Cardiac muscle cell (in vitro differentiated cells and primary cell): ENCODE measurements around the gene SEZ6L. TPM values are rescaled to one million over a fixed set of nuclear protein-coding genes. Genes with fewer than 3 reads are reported as not detected.

Source experiments
- DNase-seq, 2 donors: peaks; one replicate each; pipeline versions ENCODE4 v3.0.0 to v3.0.0-alpha.2; 2010 to 2017; ENCODE audit warnings: low read depth in 1 of 2, low spot score in 1 of 2
- H3K27ac ChIP-seq: fragments of 200-600 bp; sonication (generic); 2 replicates; pipeline ENCODE4 v1.5.1; 2016
- H3K27me3 ChIP-seq: fragments of 200-600 bp; sonication (generic); 2 replicates; pipeline ENCODE4 v1.6.0; 2016; ENCODE audit warnings: control low read depth
- H3K36me3 ChIP-seq: fragments of 200-600 bp; sonication (generic); 2 replicates; pipeline ENCODE4 v1.5.1; 2016; ENCODE audit warnings: control low read depth
- H3K4me1 ChIP-seq: fragments of 200-600 bp; sonication (generic); 2 replicates; pipeline ENCODE4 v1.8.1; 2017; ENCODE audit warnings: low read depth, mild to moderate bottlenecking, mixed run types
- H3K4me3 ChIP-seq: fragments of 200-600 bp; sonication (generic); 2 replicates; pipeline ENCODE4 v1.5.1; 2016; ENCODE audit warnings: mild to moderate bottlenecking
- H3K9me3 ChIP-seq: fragments of 200-600 bp; sonication (generic); 2 replicates; pipeline ENCODE4 v1.5.1; 2017; ENCODE audit warnings: low read depth, mild to moderate bottlenecking, control low read depth
- CTCF ChIP-seq: IDR thresholded peaks from 2 replicates; pipeline ENCODE4 v1.5.1; 2012; ENCODE audit warnings: low read depth, mild to moderate bottlenecking, low read length
- polyA plus RNA-seq: library from polyadenylated mRNA; unstranded; fragments of >200 nt; fragmentation: Nextera tagmentation; extraction: Ambion mirVana; gene quantifications from 2 replicates; pipeline ENCODE4 v1.2.1, GENCODE V29; 2016
- total RNA-seq: library from RNA; depleted of rRNA; stranded (reverse); fragments of >200 nt; gene quantifications from 2 replicates; pipeline ENCODE4 v1.2.3, GENCODE V29; 2016

Gene SEZ6L
- total and polyA plus RNA-seq, 2 experiments from 2014 or later = 0.12 TPM; not detected in 1

- no peaks in the 10 kb centered on the region for H3K36me3 ChIP-seq
Measured at GRCh38 chr22:26357813-26358212, 188.6 kb downstream of the SEZ6L start.

GRCh38 chr22:26359156-26359555 is 189.9 kb downstream of the SEZ6L start:
- H3K36me3 ChIP-seq = no peaks in the 10 kb centered on the region
- H3K27me3 ChIP-seq = peaks cover 9% of the 10 kb centered on the region
- H3K27ac ChIP-seq = no peak overlapping the region
- TF ChIP-seq CTCF = no peak
- DNase-seq = no peak
- H3K9me3 ChIP-seq = no peaks in the 10 kb centered on the region
- H3K4me3 ChIP-seq = no peak overlapping the region
- no peaks in the 10 kb centered on the region for H3K4me1 ChIP-seq

More at GRCh38 chr22:26357813-26358212, 188.6 kb downstream of the SEZ6L start:
- Histone ChIP-seq H3K4me1 (no peaks in the 10 kb centered on the region), H3K4me3 (no peak overlapping the region), H3K9me3 (no peaks in the 10 kb centered on the region), H3K27ac (no peak overlapping the region), H3K27me3 (peaks cover 9% of the 10 kb centered on the region)
- no peak for DNase-seq
- no peak for TF ChIP-seq CTCF

- H3K4me1 ChIP-seq = no peaks in the 10 kb centered on the region
- H3K27me3 ChIP-seq = peaks cover 9% of the 10 kb centered on the region
- H3K4me3 ChIP-seq = no peak overlapping the region
- peak; percentile 92 for TF ChIP-seq CTCF
- peak; percentile 75 to 82 for DNase-seq
- H3K36me3 ChIP-seq = no peaks in the 10 kb centered on the region
- no peaks in the 10 kb centered on the region for H3K9me3 ChIP-seq
- no peak overlapping the region for H3K27ac ChIP-seq
Measured at GRCh38 chr22:26360169-26360885, 191.1 kb downstream of the SEZ6L start.

- DNase-seq = peak in 1 of 2 donors; percentile 4
- H3K27me3 ChIP-seq = peaks cover 9% of the 10 kb centered on the region
- H3K9me3 ChIP-seq = no peaks in the 10 kb centered on the region
- TF ChIP-seq CTCF = no peak
- H3K4me3 ChIP-seq = no peak overlapping the region
- H3K4me1 ChIP-seq = no peaks in the 10 kb centered on the region
- no peaks in the 10 kb centered on the region for H3K36me3 ChIP-seq
- no peak overlapping the region for H3K27ac ChIP-seq
Measured at GRCh38 chr22:26362471-26362870, 193.2 kb downstream of the SEZ6L start.

GRCh38 chr22:26364066-26365015 is 195.1 kb downstream of the SEZ6L start:
- Histone ChIP-seq H3K9me3 (no peaks in the 10 kb centered on the region), H3K36me3 (no peaks in the 10 kb centered on the region), H3K27me3 (peaks cover 9% of the 10 kb centered on the region), H3K4me3 (no peak overlapping the region), H3K4me1 (no peaks in the 10 kb centered on the region), H3K27ac (no peak overlapping the region)
- peak; percentile 86 to 87 for DNase-seq
- peak; percentile 78 for TF ChIP-seq CTCF
